ENCODE measurements around the gene ZNF385A. TPM values are rescaled to one million over a fixed set of nuclear protein-coding genes. Genes with fewer than 3 reads are reported as not detected.

ZNF385A gene
- total and polyA plus RNA-seq, 2 of the 13 experiments (the other 11 are each of a cell fraction or from before 2014, with no cell fraction given): 0.44 to 0.67 TPM

- WGBS (ENCODE audit: low lambda C conversion rate): 2% methylated on average over 35 of the region's 40 CpGs
- Histone ChIP-seq H3K36me3 (replicated peaks in 1 of 2; ENCODE audit: control insufficient read depth in 1 of 2, insufficient read depth in 2 of 2, low read length in 2 of 2) (no peaks in the 10 kb centered on the region), H3K27me3 (ENCODE audit: control insufficient read depth in 1 of 2, insufficient read depth in 2 of 2, low read length in 2 of 2) (no peaks in the 10 kb centered on the region; a peak in 1 of 5 replicates), H3K4me3 (replicated peaks in 1 of 3; ENCODE audit: insufficient read depth in 1 of 3, low read depth in 2 of 3, low read length in 3 of 3) (peak overlapping the region; percentile 75 to 81 (median 78)), H3K9ac (ENCODE audit: insufficient read depth, low read depth, low read length) (peak overlapping the region; percentile 66), H3K4me1 (ENCODE audit: insufficient read depth, low read length) (peaks cover 42% of the 10 kb centered on the region), H3K4me2 (ENCODE audit: low read depth, low read length) (peak overlapping the region; percentile 94), H3K27ac (ENCODE audit: extremely low read length, insufficient read depth, low read length) (peak overlapping the region; percentile 52), H4K20me1 (ENCODE audit: insufficient read depth, low read length) (no peaks in the 10 kb centered on the region), H3K79me2 (ENCODE audit: insufficient read depth, low read length) (no peaks in the 10 kb centered on the region), H3K9me3 (ENCODE audit: low read length) (no peaks in the 10 kb centered on the region), H2AFZ (ENCODE audit: low read length) (peak overlapping the region; percentile 99)
- DNase-seq (ENCODE audit: low spot score): peak; percentile 98
- peak; percentile 98 for FAIRE-seq
- intact Hi-C loops (cut with micrococcal nuclease; ENCODE audit: unreplicated experiment): loop anchor here (1.0 to 2.0 kb wide), 3 partner anchors 22 to 65 kb away; partner anchors contain the start of gene COPZ1
- peak; percentile 95 for ATAC-seq
- in situ Hi-C loops (cut with HindIII; ENCODE audit: extremely low pct_ligation_motif_present, low pct_unique_long_range_greater_than_20kb): no loop called here
- BruUV-seq (replicated peaks): no TSS peak
- CTCF ChIA-PET (ENCODE audit: low intra/inter-chr PET ratio, low total read pairs): interaction anchor here (1.5 to 3.5 kb wide), 3 partner anchors 9 to 139 kb away, joined by 4 to 40 read pairs (median 22); no protein-coding TSS in a partner anchor
- POLR2A ChIA-PET: interaction anchor here (0.6 to 4.4 kb wide), 23 partner anchors 9 to 173 kb away, joined by 3 to 53 read pairs (median 5); partner anchors contain the start of genes CBX5, COPZ1, HNRNPA1 and NFE2
- TF ChIP-seq HIVEP1 (CRISPR knock-in tag; IDR thresholded peaks at IDR 0.05) (peak; percentile 45; the same call in 1 of the 2 replicates), TARDBP (CRISPR knock-in tag; IDR thresholded peaks at IDR 0.05) (no peak), BRD4 (CRISPR knock-in tag; IDR thresholded peaks at IDR 0.05) (no peak), ZFP36 (IDR thresholded peaks at IDR 0.05; ENCODE audit: borderline replicate concordance, low read depth, low read length, partially characterized antibody) (no peak), TGIF2 (CRISPR knock-in tag; IDR thresholded peaks at IDR 0.05) (peak; percentile 97), IRF9 (CRISPR knock-in tag; IDR thresholded peaks at IDR 0.05; ENCODE audit: borderline replicate concordance) (0 out of 2 replicates have a peak, but pooled peaks have one; percentile 22), TCF7 (IDR thresholded peaks at IDR 0.05; ENCODE audit: low read depth) (no peak), ZNF589 (CRISPR knock-in tag; conservative IDR thresholded peaks at IDR 0.05) (0 out of 2 replicates have a peak, but pooled peaks have one; percentile 33), HOXA9 (CRISPR knock-in tag; IDR thresholded peaks at IDR 0.05; ENCODE audit: borderline replicate concordance) (peak; percentile 100), XBP1 (CRISPR knock-in tag; IDR thresholded peaks at IDR 0.05) (peak; percentile 80; the same call in 1 of the 2 replicates), ZNF331 (CRISPR knock-in tag; IDR thresholded peaks at IDR 0.05) (no peak; the same call in 1 of the 2 replicates), POGK (CRISPR knock-in tag; conservative IDR thresholded peaks at IDR 0.05) (0 out of 2 replicates have a peak, but pooled peaks have one; percentile 16), MXD4 (CRISPR knock-in tag; IDR thresholded peaks at IDR 0.05) (0 out of 2 replicates have a peak, but pooled peaks have one; percentile 34), ZNF569 (CRISPR knock-in tag; IDR thresholded peaks at IDR 0.05; ENCODE audit: borderline replicate concordance) (no peak), ZNF777 (CRISPR knock-in tag; IDR thresholded peaks at IDR 0.05) (0 out of 2 replicates have a peak, but pooled peaks have one; percentile 18), HDAC1 (CRISPR knock-in tag; IDR thresholded peaks at IDR 0.05) (peak; percentile 33; the same call in 1 of the 2 replicates), NONO (IDR thresholded peaks at IDR 0.05) (no peak), NONO (CRISPR knock-in tag; conservative IDR thresholded peaks at IDR 0.05) (peak; percentile 66), TFDP1 (CRISPR knock-in tag; IDR thresholded peaks at IDR 0.05; ENCODE audit: borderline replicate concordance) (peak; percentile 17; the same call in 1 of the 2 replicates)
Measured at GRCh38 chr12:54358945-54359761, 25.4 kb downstream of the ZNF385A start.

Measured in HepG2 (cell line).